ENCODE measurements around the gene CD74. TPM values are rescaled to one million over a fixed set of nuclear protein-coding genes. Genes with fewer than 3 reads are reported as not detected.
A peak's percentile ranks its signal among the peaks of the same experiment; 100 is the strongest.

Gene CD74
- total and polyA plus RNA-seq, 10 of the 15 experiments (the other 5 are each of a cell fraction or from before 2014, with no cell fraction given), result 1,387 to 11,063 (median 3,922) TPM

DNA sequence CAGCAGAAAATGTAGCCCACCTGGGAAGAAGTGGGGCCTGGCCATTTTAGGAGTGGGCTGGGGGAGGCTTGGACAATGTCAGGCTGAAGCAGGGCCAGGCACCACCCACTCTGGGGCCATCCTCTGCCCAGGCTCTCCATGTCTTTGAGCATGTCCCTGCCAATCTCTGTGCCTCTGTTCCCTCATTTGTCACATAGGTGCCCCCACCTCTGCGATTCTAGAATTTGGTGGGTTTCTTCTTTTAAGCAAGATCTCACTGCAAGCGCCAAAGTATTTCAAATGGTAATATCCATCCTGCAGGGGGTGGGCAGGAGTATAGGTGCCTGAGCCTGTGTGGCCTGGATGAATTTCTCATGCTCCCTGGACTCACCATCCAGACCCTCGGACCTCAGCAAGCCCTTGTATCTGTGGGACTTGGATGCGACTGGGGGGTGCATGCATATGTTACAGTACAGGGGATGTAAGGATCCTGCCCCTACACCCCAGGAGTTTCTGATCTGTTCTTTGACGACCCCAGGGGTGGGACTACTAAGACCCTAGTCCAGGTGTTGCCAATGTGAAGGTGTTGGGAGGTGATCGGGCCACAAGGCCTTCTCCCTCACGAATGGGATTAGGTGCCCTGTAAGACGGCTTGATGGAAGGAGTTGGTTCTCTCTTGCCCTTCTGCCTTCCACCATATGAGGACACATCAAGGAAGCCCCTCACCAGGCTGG, 4.3 kb downstream of the CD74 start:
- WGBS (ENCODE audit: insufficient coverage, insufficient replicate concordance, low lambda C conversion rate, missing lambda C conversion rate), result under 1% methylated on average over 8 of the region's 8 CpGs
- no peak for FAIRE-seq
- POLR2A ChIA-PET, result interaction anchor here (1.4 to 3.2 kb wide), 2 partner anchors 8 to 29 kb away, joined by 3 to 38 read pairs; no protein-coding TSS in a partner anchor
- TF ChIP-seq ETV6 (conservative IDR thresholded peaks at IDR 0.05 in 1 of 2, IDR thresholded peaks at IDR 0.05 in 1 of 2; ENCODE audit: borderline replicate concordance in 1 of 2, low read depth in 1 of 2) (no peak), LARP7 (IDR thresholded peaks at IDR 0.05) (peak; percentile 23), TCF12 (IDR thresholded peaks at IDR 0.05; ENCODE audit: low read depth, low read length) (no peak), MTA3 (IDR thresholded peaks at IDR 0.05; ENCODE audit: borderline replicate concordance, low read length) (no peak), SPI1 (IDR thresholded peaks at IDR 0.05; ENCODE audit: borderline replicate concordance, insufficient read depth, low read depth, low read length) (peak; percentile 6; the same call in 1 of the 2 replicates), SUPT20H (IDR thresholded peaks at IDR 0.05; ENCODE audit: borderline replicate concordance, control insufficient read depth, low read depth, low read length) (no peak), EED (IDR thresholded peaks at IDR 0.05; ENCODE audit: low read depth) (0 out of 2 replicates have a peak, but pooled peaks have one; percentile 8), CHD2 (IDR thresholded peaks at IDR 0.05; ENCODE audit: borderline replicate concordance, low read depth, low read length) (0 out of 2 replicates have a peak, but pooled peaks have one; percentile 39), BHLHE40 (IDR thresholded peaks at IDR 0.05; ENCODE audit: borderline replicate concordance in 1 of 2, low read depth in 2 of 2, low read length in 1 of 2) (0 out of 4 replicates have a peak, but pooled peaks of 1 of the 2 experiments have one; percentile 1), RAD51 (IDR thresholded peaks at IDR 0.05) (no peak), BMI1 (IDR thresholded peaks at IDR 0.05; ENCODE audit: borderline replicate concordance) (peak; percentile 62; the same call in 1 of the 2 replicates)
- TF ChIP-seq, protein P1, sequence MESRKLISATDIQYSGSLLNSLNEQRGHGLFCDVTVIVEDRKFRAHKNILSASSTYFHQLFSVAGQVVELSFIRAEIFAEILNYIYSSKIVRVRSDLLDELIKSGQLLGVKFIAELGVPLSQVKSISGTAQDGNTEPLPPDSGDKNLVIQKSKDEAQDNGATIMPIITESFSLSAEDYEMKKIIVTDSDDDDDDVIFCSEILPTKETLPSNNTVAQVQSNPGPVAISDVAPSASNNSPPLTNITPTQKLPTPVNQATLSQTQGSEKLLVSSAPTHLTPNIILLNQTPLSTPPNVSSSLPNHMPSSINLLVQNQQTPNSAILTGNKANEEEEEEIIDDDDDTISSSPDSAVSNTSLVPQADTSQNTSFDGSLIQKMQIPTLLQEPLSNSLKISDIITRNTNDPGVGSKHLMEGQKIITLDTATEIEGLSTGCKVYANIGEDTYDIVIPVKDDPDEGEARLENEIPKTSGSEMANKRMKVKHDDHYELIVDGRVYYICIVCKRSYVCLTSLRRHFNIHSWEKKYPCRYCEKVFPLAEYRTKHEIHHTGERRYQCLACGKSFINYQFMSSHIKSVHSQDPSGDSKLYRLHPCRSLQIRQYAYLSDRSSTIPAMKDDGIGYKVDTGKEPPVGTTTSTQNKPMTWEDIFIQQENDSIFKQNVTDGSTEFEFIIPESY (IDR thresholded peaks at IDR 0.05), result 0 out of 2 replicates have a peak, but pooled peaks have one; percentile 15
- TF ChIP-seq, protein P2, sequence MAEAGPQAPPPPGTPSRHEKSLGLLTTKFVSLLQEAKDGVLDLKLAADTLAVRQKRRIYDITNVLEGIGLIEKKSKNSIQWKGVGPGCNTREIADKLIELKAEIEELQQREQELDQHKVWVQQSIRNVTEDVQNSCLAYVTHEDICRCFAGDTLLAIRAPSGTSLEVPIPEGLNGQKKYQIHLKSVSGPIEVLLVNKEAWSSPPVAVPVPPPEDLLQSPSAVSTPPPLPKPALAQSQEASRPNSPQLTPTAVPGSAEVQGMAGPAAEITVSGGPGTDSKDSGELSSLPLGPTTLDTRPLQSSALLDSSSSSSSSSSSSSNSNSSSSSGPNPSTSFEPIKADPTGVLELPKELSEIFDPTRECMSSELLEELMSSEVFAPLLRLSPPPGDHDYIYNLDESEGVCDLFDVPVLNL (IDR thresholded peaks at IDR 0.05; ENCODE audit: low read depth, low read length), result 0 out of 2 replicates have a peak, but pooled peaks have one; percentile 4
- TF ChIP-seq, protein P3, sequence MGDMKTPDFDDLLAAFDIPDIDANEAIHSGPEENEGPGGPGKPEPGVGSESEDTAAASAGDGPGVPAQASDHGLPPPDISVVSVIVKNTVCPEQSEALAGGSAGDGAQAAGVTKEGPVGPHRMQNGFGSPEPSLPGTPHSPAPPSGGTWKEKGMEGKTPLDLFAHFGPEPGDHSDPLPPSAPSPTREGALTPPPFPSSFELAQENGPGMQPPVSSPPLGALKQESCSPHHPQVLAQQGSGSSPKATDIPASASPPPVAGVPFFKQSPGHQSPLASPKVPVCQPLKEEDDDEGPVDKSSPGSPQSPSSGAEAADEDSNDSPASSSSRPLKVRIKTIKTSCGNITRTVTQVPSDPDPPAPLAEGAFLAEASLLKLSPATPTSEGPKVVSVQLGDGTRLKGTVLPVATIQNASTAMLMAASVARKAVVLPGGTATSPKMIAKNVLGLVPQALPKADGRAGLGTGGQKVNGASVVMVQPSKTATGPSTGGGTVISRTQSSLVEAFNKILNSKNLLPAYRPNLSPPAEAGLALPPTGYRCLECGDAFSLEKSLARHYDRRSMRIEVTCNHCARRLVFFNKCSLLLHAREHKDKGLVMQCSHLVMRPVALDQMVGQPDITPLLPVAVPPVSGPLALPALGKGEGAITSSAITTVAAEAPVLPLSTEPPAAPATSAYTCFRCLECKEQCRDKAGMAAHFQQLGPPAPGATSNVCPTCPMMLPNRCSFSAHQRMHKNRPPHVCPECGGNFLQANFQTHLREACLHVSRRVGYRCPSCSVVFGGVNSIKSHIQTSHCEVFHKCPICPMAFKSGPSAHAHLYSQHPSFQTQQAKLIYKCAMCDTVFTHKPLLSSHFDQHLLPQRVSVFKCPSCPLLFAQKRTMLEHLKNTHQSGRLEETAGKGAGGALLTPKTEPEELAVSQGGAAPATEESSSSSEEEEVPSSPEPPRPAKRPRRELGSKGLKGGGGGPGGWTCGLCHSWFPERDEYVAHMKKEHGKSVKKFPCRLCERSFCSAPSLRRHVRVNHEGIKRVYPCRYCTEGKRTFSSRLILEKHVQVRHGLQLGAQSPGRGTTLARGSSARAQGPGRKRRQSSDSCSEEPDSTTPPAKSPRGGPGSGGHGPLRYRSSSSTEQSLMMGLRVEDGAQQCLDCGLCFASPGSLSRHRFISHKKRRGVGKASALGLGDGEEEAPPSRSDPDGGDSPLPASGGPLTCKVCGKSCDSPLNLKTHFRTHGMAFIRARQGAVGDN (IDR thresholded peaks at IDR 0.05), result 0 out of 2 replicates have a peak, but pooled peaks have one; percentile 18

More for the DNA sequence above, 4.3 kb downstream of the CD74 start:
- in situ Hi-C loops (cut with MboI), result no loop called here
- Histone ChIP-seq H3K4me3 (peak overlapping the region; percentile 99), H3K27me3 (replicated peaks in 1 of 2; ENCODE audit: control insufficient read depth in 2 of 2, insufficient read depth in 2 of 2, low read length in 1 of 2) (no peaks in the 10 kb centered on the region), H3K4me1 (ENCODE audit: control insufficient read depth, insufficient read depth, low read length) (peaks cover 17% of the 10 kb centered on the region), H3K9ac (ENCODE audit: control insufficient read depth, insufficient read depth, low read length) (peak overlapping the region; percentile 100), H3K9me3 (replicated peaks; ENCODE audit: control insufficient read depth, insufficient read depth, low read length) (no peaks in the 10 kb centered on the region), H3K27ac (ENCODE audit: control insufficient read depth, insufficient read depth) (peak overlapping the region; percentile 100), H4K20me1 (ENCODE audit: control insufficient read depth, insufficient read depth) (peaks cover 54% of the 10 kb centered on the region), H3K4me2 (ENCODE audit: control insufficient read depth, insufficient read depth) (peak overlapping the region; percentile 91), H3K79me2 (ENCODE audit: control insufficient read depth, insufficient read depth, low read length) (peaks cover 72% of the 10 kb centered on the region), H3K36me3 (ENCODE audit: control insufficient read depth in 2 of 2, insufficient read depth in 2 of 2, low read length in 1 of 2) (peaks cover 38 to 48% of the 10 kb centered on the region in 2 experiments), H2AFZ (ENCODE audit: control insufficient read depth, low read depth, low read length) (no peak overlapping the region)
- ATAC-seq, result 0 out of 3 replicates have a peak, but pooled peaks have one; percentile 0
- RAD21 ChIA-PET (ENCODE audit: unreplicated experiment), result no interaction called here
- BruUV-seq (replicated peaks), result TSS peak; percentile 1
- no peak for DNase-seq (ENCODE audit: low read depth, low spot score)
- intact Hi-C loops (cut with micrococcal nuclease; ENCODE audit: unreplicated experiment), result no loop called here
- CTCF ChIA-PET, result interaction anchor here (1.0 to 2.1 kb wide), 2 partner anchors 10 to 42 kb away, joined by 3 to 11 read pairs; no protein-coding TSS in a partner anchor
- SMC1A ChIA-PET (ENCODE audit: uncharacterized antibody, unreplicated experiment), result interaction anchor here (1.4 kb wide), 1 partner anchor 8 kb away, joined by 4 read pairs; no protein-coding TSS in a partner anchor

Measured in GM12878 (cell line).